ENCODE data around the gene ZNF74.

GRCh38 chr22:20432244-20432686, 38.3 kb downstream of the ZNF74 start:
- TF ChIP-seq CTCF (conservative IDR thresholded peaks at IDR 0.05 in 1 of 2, IDR thresholded peaks at IDR 0.05 in 1 of 2; ENCODE audit: extremely low read depth in 1 of 2, insufficient read depth in 1 of 2, low read depth in 1 of 2, low read length in 2 of 2): no peak
- no peak for TF ChIP-seq EZH2 (IDR thresholded peaks at IDR 0.05; ENCODE audit: borderline replicate concordance, low read length)

All from mammary epithelial cell (primary cell).